ENCODE measurements around the gene TBC1D14. TPM values are rescaled to one million over a fixed set of nuclear protein-coding genes. Genes with fewer than 3 reads are reported as not detected.

Gene TBC1D14
- total RNA-seq, 4 donors from 2014 or later: 39.8 to 47.0 (median 46.0) TPM

GRCh38 chr4:7062816-7063215, 153.2 kb downstream of the TBC1D14 start:
- peaks cover 11 to 12% of the 10 kb centered on the region in 2 donors for H3K4me1 ChIP-seq
- no peak overlapping the region for H3K27ac ChIP-seq
- H3K27me3 ChIP-seq: no peaks in the 10 kb centered on the region
- 95% methylated on average over 4 of the region's 4 CpGs for WGBS, 2 donors
- no peaks in the 10 kb centered on the region for H3K9me3 ChIP-seq
- H3K36me3 ChIP-seq: peaks cover 34 to 41% of the 10 kb centered on the region in 2 donors
- intact Hi-C loops (cut with DNase I): no loop called here
- DNase-seq: no peak
- no peak for TF ChIP-seq POLR2A (IDR thresholded peaks at IDR 0.05)
- no peak for TF ChIP-seq CTCF (IDR thresholded peaks at IDR 0.05)
- H3K4me3 ChIP-seq (replicated peaks in 1 of 3): no peak overlapping the region

GRCh38 chr4:7063362-7063761, 153.7 kb downstream of the TBC1D14 start:
- Histone ChIP-seq H3K9me3 (no peaks in the 10 kb centered on the region), H3K4me3 (replicated peaks in 1 of 3) (no peak overlapping the region), H3K4me1 (peaks cover 11 to 12% of the 10 kb centered on the region in 2 donors), H3K36me3 (peaks cover 34 to 41% of the 10 kb centered on the region in 2 donors), H3K27ac (no peak overlapping the region), H3K27me3 (no peaks in the 10 kb centered on the region)
- DNase-seq: no peak
- TF ChIP-seq CTCF (IDR thresholded peaks at IDR 0.05): no peak
- no peak for TF ChIP-seq POLR2A (IDR thresholded peaks at IDR 0.05)
- 86 to 87% methylated on average over 4 of the region's 4 CpGs for WGBS, 2 donors
- intact Hi-C loops (cut with DNase I): no loop called here

- intact Hi-C loops (cut with DNase I): loop anchor here (5.0 kb wide), 1 partner anchor 79 kb away; no protein-coding TSS in a partner anchor
Observed at GRCh38 chr4:7066006-7066405, 156.4 kb downstream of the TBC1D14 start.

GRCh38 chr4:7066493-7066892, 156.9 kb downstream of the TBC1D14 start:
- peaks cover 18 to 22% of the 10 kb centered on the region in 2 donors for H3K36me3 ChIP-seq
- H3K27me3 ChIP-seq: no peaks in the 10 kb centered on the region
- DNase-seq: no peak
- intact Hi-C loops (cut with DNase I): loop anchor here (5.0 kb wide), 1 partner anchor 79 kb away; no protein-coding TSS in a partner anchor
- no peaks in the 10 kb centered on the region for H3K9me3 ChIP-seq
- H3K4me1 ChIP-seq: peaks cover 16 to 18% of the 10 kb centered on the region in 2 donors
- TF ChIP-seq CTCF (IDR thresholded peaks at IDR 0.05): no peak
- no peak for TF ChIP-seq POLR2A (IDR thresholded peaks at IDR 0.05)
- 82 to 96% methylated on average over 4 of the region's 4 CpGs for WGBS, 2 donors
- peak overlapping the region in 1 of 3 donors; percentile 95 for H3K4me3 ChIP-seq (replicated peaks in 1 of 3)
- H3K27ac ChIP-seq: no peak overlapping the region

More at GRCh38 chr4:7066006-7066405, 156.4 kb downstream of the TBC1D14 start:
- Histone ChIP-seq H3K27me3 (no peaks in the 10 kb centered on the region), H3K9me3 (no peaks in the 10 kb centered on the region), H3K4me1 (peaks cover 16 to 18% of the 10 kb centered on the region in 2 donors), H3K4me3 (replicated peaks in 1 of 3) (no peak overlapping the region), H3K36me3 (peaks cover 23% of the 10 kb centered on the region in 2 donors), H3K27ac (no peak overlapping the region)
- WGBS, 2 donors: 95 to 97% methylated on average over 11 of the region's 11 CpGs
- DNase-seq: no peak
- TF ChIP-seq CTCF (IDR thresholded peaks at IDR 0.05): no peak
- TF ChIP-seq POLR2A (IDR thresholded peaks at IDR 0.05): no peak

GRCh38 chr4:7067126-7067451, 157.5 kb downstream of the TBC1D14 start:
- peak overlapping the region in 1 of 3 donors; percentile 69 for H3K27ac ChIP-seq
- intact Hi-C loops (cut with DNase I): loop anchor here (5.0 kb wide), 1 partner anchor 80 kb away; no protein-coding TSS in a partner anchor
- WGBS, 2 donors: 1% methylated on average over 13 of the region's 13 CpGs
- H3K27me3 ChIP-seq: no peaks in the 10 kb centered on the region
- no peaks in the 10 kb centered on the region for H3K9me3 ChIP-seq
- peak in 1 of 2 donors; percentile 38 for DNase-seq
- peaks cover 16 to 18% of the 10 kb centered on the region in 2 donors for H3K4me1 ChIP-seq
- peak overlapping the region; percentile 71 to 95 (median 88) for H3K4me3 ChIP-seq (replicated peaks in 1 of 3)
- TF ChIP-seq CTCF (IDR thresholded peaks at IDR 0.05) (no peak), POLR2A (IDR thresholded peaks at IDR 0.05) (no peak)
- H3K36me3 ChIP-seq: peaks cover 12 to 16% of the 10 kb centered on the region in 2 donors
